NCI-H2029 treated with DMSO at 0.1 percent for 48 hours (cell line): ENCODE data around the gene STPG2.
A peak's percentile ranks its signal among the peaks of the same experiment; 100 is the strongest.

Experiments used
- DNase-seq: peaks from one replicate; lab custom pipeline; 2025; lab: John Stamatoyannopoulos, UW

STPG2 gene

DNA sequence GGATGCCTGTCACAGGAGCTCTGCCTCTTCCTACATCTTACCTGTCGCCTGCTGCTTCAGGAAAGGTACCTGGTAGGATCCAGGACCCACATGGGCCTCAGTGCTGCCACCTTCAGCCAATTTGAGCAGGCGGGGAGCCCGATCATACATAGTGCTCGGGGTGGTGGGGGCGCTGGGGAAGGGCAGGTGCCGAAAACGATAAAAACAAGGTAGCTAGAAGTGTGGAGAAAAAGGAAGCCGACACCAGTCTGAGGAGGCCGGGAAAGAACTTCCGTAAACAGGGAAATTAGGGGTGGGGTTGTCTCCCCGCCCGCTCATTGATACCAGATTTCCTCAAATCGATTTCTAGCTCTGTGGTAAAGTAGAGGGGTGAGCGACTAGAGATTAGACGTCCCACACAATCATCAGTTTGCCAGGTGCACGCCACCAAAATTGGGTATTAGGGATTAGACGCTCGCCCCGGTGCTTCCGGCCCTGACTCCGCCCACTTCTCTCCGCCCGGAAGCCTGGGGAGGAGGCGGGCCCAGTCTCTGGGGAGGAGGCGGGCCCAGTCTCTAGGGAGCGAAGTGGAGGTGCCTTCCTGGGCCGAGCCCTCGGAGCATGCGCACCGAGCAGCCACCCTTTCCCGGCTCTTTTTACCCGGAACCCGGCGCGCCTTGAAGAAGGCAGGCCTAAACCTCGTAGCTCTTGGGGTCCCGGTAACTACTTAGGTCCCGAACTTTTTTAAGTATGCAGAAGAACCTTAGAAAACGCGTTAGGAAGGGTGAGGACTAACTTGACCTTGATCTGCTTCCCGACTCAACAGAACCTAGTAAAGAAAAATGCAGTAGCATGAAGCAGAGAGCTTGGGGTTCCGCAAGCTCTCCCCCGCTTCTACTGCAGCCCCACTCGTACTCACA is at the start of gene STPG2:
Gene STPG2, minus strand, starts transcription at position 476 of the 899 bp plus-strand sequence.
- peak; percentile 77 for DNase-seq

DNA sequence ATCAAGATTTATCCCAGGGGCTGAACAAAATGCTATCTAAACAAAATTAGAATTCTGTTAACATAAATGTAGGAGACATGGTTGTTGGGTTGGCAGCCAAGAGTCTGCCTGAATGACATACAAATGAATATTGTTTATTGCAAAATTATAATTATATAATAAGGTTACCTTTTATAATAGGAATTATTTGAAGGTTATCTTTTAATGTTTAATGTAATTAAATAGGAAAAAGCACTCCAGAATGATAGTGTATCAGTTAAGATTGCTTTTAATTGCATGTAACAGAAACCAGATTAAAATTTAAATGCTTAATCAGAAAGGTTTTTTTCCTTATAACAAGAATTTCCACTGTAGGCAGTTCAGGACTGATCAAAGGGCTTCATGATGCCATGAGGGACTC is 42.0 kb upstream of the STPG2 start:
- DNase-seq, result no peak

DNA sequence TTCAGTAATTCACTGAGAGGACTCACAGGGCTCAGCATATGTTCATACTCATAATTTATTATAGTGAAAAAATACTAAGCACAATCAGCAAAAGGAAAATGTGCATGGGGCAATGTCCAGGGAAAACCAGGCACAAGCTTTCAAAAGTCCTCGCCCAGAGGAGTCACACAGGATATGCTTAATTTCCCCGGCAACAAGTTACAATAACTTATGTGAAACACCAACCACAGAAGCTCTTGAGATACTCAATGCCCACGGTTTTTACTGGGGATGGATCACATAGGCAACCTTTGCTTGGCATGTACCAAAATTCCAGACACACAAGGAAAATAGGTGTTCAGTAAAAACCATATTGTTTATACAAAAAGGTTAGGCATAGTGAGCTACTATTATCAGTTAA is 38.5 kb upstream of the STPG2 start:
- DNase-seq, result no peak

DNA sequence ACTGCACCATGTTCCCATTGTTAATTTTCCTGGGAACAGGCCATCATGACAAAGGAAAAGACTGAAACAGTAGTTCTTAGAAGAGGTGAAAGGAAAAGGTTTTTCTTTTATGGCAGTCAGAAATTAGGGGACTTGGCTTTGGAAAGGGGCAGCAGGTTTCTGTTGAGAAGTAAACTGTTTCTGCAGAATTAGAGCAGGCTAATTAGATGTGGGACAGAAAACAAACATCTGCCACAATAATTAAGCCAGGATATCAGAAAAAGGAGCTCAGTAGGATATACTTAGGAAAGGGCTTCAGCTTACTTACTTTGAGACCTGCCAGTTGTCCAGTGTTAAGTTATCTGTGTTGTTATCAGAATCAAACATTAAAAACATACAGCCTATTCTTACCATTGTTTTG is 36.7 kb upstream of the STPG2 start:
- DNase-seq, result no peak

- no peak for DNase-seq
Observed at GRCh38 chr4:98176531-98176930, 33.3 kb upstream of the STPG2 start.

DNA sequence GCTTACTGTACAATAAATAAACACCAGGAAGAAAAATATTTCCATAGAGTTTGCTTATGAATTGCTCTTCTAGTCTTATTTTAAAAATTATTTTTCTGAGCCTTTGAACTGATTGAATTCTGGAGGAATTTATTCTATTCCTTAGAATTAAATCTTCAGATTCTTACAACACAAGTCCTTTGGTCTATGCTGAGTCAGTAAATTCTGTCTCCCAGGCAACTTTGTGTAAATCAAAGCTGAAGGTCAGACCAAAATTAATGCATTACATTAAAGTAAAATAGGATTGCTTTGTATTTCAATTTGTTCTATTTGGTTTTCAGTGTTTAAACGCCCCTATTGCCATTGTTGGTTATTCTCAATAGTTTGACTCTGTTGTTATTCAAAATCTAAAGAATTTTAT is 26.8 kb upstream of the STPG2 start:
- no peak for DNase-seq

DNA sequence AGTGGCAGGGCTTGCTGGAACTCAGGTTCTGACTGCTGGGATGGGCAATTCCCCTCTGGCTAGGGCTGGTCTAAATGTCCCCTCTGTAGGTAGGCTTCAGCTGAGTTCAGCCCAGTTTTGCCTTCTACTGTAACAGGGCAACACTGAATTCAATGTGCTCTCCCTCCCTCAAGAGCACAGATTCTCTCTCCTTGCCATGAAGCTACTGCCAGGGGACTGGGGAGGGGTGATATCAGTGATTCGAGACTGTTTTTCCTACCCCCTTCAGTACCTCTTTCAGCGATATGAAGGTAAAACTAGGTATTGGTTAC is 23.4 kb upstream of the STPG2 start:
- DNase-seq, result no peak

- DNase-seq, result no peak
Observed at GRCh38 chr4:98166025-98166730, 22.9 kb upstream of the STPG2 start.

DNA sequence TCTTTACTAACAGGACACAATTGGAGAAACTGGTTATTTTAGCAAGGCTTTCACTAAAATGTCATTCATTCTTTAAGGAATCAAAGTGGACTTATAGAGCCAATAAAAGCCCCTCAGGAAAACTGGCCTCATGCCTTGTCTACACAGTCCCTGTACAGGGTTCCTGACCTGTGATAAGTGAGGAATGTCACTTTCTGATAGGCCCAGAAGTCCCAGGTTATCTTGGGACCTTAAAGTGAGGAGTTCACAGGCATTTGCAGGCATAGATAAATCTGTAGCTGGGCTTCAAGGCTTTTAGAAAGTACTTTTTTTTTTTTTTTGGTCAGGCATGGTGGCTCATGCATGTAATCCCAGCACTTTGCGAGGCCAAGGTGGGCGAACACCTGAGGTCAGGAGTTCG is 19.4 kb upstream of the STPG2 start:
- no peak for DNase-seq

DNA sequence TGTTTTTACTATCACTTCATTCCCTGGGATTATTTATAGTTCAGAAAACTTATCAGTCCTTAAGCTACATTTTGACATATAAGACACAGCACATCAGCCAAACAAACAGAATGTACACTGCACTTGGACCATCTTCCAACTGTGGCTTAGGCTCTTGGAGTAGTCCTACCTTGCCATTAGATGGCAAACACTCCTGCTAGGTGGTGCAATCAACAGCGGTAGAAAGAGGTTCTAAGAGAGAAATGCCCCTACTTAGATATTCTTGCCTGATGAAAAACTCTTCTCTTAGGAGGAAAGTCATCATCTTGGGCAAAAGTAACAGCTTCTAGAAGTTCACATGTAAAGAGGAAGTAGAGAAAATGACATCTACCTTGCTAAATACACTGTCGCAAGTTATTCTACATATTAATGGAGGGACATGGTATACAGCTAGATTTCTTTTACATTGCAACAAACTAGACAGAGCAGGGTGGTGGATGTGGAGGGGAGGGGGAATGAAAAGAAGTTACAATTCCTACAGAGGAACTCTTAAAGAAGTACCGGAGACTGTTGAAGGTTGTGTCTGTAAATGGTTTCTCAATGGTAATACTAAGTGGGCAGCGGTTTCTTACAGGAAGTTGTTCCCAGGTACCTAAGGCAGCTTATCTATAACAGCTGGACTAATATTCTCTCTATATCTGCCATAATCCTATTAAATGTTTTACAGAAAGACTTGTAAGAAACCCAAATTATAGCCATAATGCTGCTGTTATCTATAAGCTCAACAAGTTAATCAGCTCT is 8.1 kb upstream of the STPG2 start:
- no peak for DNase-seq

GRCh38 chr4:98150092-98150761 is 7.0 kb upstream of the STPG2 start:
- DNase-seq, result no peak

DNA sequence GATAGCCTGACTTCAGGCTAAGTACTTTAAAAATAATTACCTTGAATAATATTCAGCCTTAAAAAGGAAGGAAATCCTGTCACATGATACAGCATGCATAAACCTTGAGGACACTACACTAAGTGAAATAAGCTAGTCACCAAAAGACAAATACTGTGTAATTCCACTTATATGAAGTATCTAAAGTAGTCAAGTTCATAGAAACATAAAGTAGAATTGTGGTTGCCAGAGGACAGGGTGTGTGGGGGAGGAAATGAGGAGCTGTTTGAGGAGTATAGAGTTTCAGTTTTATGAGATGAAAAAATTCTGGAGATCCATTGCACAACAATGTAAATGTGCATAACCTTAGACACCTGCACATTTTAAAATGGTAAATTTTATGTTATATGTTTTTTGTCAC is 5.6 kb upstream of the STPG2 start:
- no peak for DNase-seq

- no peak for DNase-seq
Observed at GRCh38 chr4:98126141-98126540, 17.1 kb downstream of the STPG2 start.

- no peak for DNase-seq
Observed at GRCh38 chr4:98125585-98125984, 17.7 kb downstream of the STPG2 start.

DNA sequence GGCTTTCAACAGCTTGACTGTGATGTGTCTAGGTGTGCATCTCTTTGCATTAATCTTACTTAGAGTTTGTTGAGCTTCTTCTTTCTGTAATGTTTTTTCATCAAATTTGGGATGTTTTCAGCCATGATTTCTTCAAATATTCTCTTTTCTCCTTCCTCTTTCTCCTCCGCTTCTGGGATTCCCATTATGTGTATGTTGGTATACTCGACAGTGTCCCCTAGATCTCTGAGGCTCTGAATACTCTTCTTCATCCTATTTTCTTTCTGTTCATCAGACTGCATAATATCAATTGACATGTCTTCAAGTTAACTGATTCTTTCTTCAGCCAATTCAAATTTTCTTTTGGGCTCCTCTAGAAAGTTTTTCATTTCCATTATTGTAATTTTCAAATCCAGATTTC is 25.9 kb downstream of the STPG2 start:
- DNase-seq, result no peak

GRCh38 chr4:98113012-98113411 is 30.3 kb downstream of the STPG2 start:
- DNase-seq, result no peak

DNA sequence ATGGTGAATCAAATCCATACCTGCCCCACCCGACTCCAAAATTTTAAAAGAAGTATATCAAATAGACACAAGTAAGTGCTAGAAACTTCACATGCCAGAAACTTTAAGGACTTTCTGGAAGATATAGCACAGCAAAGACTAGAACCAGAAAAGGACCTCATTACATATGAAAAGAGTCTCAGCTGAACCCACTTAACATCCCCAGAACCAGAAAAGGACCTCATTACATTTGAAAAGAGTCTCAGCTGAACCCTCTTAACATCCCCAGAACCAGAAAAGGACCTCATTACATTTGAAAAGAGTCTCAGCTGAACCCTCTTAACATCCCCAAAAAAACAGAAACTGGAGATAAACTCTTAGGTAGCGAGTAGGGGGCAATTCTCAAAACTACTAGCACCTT is 32.3 kb downstream of the STPG2 start:
- DNase-seq, result no peak

DNA sequence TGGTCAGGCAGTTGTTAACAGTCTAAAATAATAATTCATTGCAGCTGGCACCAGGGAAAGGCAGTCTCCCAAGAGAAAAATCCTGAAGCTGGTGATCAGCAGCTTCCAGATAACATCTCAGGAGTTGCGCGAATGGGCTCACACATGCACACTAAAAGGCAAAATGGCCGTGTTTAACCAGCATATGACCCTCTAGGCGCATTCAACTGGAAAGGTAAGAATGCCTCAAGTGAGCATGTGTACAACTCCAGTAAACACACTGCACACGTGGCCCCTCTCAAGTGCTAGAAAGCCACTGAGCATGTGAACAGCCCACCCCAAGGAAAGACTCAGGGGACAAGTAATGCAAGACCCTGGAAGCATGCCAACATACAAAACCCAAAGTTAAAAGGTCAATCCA is 33.1 kb downstream of the STPG2 start:
- DNase-seq, result no peak

DNA sequence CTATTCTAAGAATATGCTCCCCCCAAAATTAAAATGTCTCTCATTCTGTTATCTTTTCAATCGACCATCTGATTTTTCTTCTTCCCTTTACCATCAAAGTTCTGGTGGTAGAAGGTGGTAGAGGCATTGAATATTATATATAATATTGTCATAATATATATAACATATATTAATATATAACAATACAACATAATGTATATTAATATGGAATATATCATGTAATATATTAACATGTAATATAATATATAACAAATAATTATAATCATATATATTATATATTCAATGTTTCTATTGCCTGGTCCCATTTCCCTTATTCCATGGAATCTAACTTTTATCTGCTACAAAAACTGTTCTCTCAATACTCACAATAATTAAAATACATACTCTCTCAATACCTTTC is 40.6 kb downstream of the STPG2 start:
- no peak for DNase-seq

DNA sequence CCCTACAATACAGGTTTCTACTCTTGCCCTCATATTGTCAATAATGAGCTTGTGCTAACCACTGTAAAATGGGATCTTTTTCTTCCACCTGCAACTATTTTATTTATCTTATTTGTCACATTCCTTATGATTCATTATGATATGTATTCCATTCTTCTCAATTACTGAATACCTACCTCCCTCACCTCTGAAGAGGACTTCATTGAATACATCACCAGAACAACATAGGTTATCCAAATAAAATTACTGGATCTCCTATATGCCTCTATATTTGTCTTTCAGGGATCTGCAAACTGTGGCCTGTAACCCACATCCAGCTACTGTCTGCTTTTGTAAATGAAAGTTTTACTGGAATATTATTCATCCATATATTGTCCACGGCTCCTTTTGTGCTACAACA is 41.3 kb downstream of the STPG2 start:
- no peak for DNase-seq

GRCh38 chr4:98098764-98099163 is 44.5 kb downstream of the STPG2 start:
- DNase-seq, result no peak

GRCh38 chr4:98094118-98094517 is 49.2 kb downstream of the STPG2 start:
- DNase-seq, result no peak
